ENCODE results near the gene NNAT. TPM values are rescaled to one million over a fixed set of nuclear protein-coding genes. Genes with fewer than 3 reads are reported as not detected.

Gene NNAT
- total RNA-seq, 1 experiment from 2014 or later = not detected

- intact Hi-C loops (cut with micrococcal nuclease; ENCODE audit: unreplicated experiment) = loop anchor here (1.0 to 2.0 kb wide), 2 partner anchors 265 to 332 kb away; no protein-coding TSS in a partner anchor
These were observed 13.5 kb downstream of the NNAT start for GRCh38 chr20:37534401-37535157.

DNA sequence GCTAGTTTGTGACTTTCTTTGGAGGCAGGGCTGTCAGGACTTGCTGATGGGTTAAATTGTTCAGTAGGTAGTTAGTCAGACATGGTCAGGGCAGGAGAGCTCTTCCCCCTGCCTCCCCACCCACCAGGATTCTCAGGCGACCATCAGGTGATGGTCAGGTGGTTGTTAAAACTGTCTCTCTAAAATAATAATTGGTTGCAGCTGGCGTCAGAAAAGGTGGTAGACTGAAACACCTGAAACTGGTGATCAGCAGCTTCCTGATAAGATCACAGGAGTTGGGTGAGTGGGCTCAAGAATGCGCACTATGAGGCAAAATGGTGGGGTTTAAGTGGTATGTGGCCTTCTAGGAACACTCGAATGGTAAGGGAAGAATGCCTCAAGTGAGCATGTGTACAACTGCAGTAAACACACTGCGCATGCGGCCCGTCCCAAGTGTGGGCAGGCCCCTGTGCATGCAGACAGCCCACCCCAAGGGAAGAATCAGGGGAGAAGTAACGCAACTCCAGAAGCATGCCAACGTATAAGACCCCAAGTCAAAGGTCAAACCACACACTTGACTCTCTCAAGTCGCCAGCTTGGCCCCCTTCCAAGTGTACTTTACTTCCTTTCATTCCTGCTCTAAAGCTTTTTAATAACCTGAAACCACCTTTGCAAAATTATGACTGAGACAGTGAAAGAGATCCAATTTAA, 14.5 kb downstream of the NNAT start:
- Histone ChIP-seq H3K9me3 (ENCODE audit: low read depth, low read length, poor library complexity, severe bottlenecking) (no peaks in the 10 kb centered on the region), H3K27me3 (replicated peaks; ENCODE audit: insufficient read depth, low read depth, low read length, poor library complexity) (no peaks in the 10 kb centered on the region), H3K4me1 (ENCODE audit: insufficient read depth, low read length, poor library complexity, severe bottlenecking) (no peaks in the 10 kb centered on the region), H3K36me3 (ENCODE audit: insufficient read depth, low read length, poor library complexity, severe bottlenecking) (no peaks in the 10 kb centered on the region), H3K4me3 (ENCODE audit: low read depth, low read length, poor library complexity, severe bottlenecking) (no peak overlapping the region), H3K27ac (ENCODE audit: low read depth, low read length, poor library complexity, severe bottlenecking) (no peak overlapping the region)
- CTCF ChIA-PET = no interaction called here
- BruUV-seq (replicated peaks) = no TSS peak
- no peak for DNase-seq (ENCODE audit: low spot score)
- intact Hi-C loops (cut with micrococcal nuclease; ENCODE audit: unreplicated experiment) = loop anchor here (2.0 kb wide), 1 partner anchor 333 kb away; no protein-coding TSS in a partner anchor
- POLR2A ChIA-PET (ENCODE audit: low non-redundant PET) = no interaction called here
- TF ChIP-seq, protein P1, sequence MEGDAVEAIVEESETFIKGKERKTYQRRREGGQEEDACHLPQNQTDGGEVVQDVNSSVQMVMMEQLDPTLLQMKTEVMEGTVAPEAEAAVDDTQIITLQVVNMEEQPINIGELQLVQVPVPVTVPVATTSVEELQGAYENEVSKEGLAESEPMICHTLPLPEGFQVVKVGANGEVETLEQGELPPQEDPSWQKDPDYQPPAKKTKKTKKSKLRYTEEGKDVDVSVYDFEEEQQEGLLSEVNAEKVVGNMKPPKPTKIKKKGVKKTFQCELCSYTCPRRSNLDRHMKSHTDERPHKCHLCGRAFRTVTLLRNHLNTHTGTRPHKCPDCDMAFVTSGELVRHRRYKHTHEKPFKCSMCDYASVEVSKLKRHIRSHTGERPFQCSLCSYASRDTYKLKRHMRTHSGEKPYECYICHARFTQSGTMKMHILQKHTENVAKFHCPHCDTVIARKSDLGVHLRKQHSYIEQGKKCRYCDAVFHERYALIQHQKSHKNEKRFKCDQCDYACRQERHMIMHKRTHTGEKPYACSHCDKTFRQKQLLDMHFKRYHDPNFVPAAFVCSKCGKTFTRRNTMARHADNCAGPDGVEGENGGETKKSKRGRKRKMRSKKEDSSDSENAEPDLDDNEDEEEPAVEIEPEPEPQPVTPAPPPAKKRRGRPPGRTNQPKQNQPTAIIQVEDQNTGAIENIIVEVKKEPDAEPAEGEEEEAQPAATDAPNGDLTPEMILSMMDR (conservative IDR thresholded peaks at IDR 0.05; ENCODE audit: low read depth, low read length) = no peak
- no peak for TF ChIP-seq EZH2 (IDR thresholded peaks at IDR 0.05; ENCODE audit: borderline replicate concordance, low read depth, low read length, poor library complexity, severe bottlenecking)

More at GRCh38 chr20:37534401-37535157, 13.5 kb downstream of the NNAT start:
- BruUV-seq (replicated peaks) = no TSS peak
- peak; percentile 85 for DNase-seq (ENCODE audit: low spot score)
- Histone ChIP-seq H3K9me3 (ENCODE audit: low read depth, low read length, poor library complexity, severe bottlenecking) (no peaks in the 10 kb centered on the region), H3K4me1 (ENCODE audit: insufficient read depth, low read length, poor library complexity, severe bottlenecking) (no peaks in the 10 kb centered on the region), H3K4me3 (ENCODE audit: low read depth, low read length, poor library complexity, severe bottlenecking) (no peak overlapping the region), H3K36me3 (ENCODE audit: insufficient read depth, low read length, poor library complexity, severe bottlenecking) (no peaks in the 10 kb centered on the region), H3K27me3 (replicated peaks; ENCODE audit: insufficient read depth, low read depth, low read length, poor library complexity) (no peaks in the 10 kb centered on the region), H3K27ac (ENCODE audit: low read depth, low read length, poor library complexity, severe bottlenecking) (no peak overlapping the region)
- TF ChIP-seq, protein P1 (conservative IDR thresholded peaks at IDR 0.05; ENCODE audit: low read depth, low read length) = peak; percentile 84
- no peak for TF ChIP-seq EZH2 (IDR thresholded peaks at IDR 0.05; ENCODE audit: borderline replicate concordance, low read depth, low read length, poor library complexity, severe bottlenecking)
- POLR2A ChIA-PET (ENCODE audit: low non-redundant PET) = no interaction called here
- CTCF ChIA-PET = interaction anchor here (0.6 kb wide), 2 partner anchors 279 to 339 kb away, joined by 5 to 9 read pairs; no protein-coding TSS in a partner anchor

GRCh38 chr20:37537505-37537904, 16.5 kb downstream of the NNAT start:
- Histone ChIP-seq H3K27ac (ENCODE audit: low read depth, low read length, poor library complexity, severe bottlenecking) (no peak overlapping the region), H3K4me3 (ENCODE audit: low read depth, low read length, poor library complexity, severe bottlenecking) (no peak overlapping the region), H3K9me3 (ENCODE audit: low read depth, low read length, poor library complexity, severe bottlenecking) (no peaks in the 10 kb centered on the region), H3K36me3 (ENCODE audit: insufficient read depth, low read length, poor library complexity, severe bottlenecking) (no peaks in the 10 kb centered on the region), H3K4me1 (ENCODE audit: insufficient read depth, low read length, poor library complexity, severe bottlenecking) (no peaks in the 10 kb centered on the region), H3K27me3 (replicated peaks; ENCODE audit: insufficient read depth, low read depth, low read length, poor library complexity) (no peaks in the 10 kb centered on the region)
- BruUV-seq (replicated peaks) = no TSS peak
- intact Hi-C loops (cut with micrococcal nuclease; ENCODE audit: unreplicated experiment) = no loop called here
- CTCF ChIA-PET = interaction anchor here (0.6 kb wide), 2 partner anchors 202 to 455 kb away, joined by 3 to 4 read pairs; no protein-coding TSS in a partner anchor
- TF ChIP-seq EZH2 (IDR thresholded peaks at IDR 0.05; ENCODE audit: borderline replicate concordance, low read depth, low read length, poor library complexity, severe bottlenecking) = no peak
- TF ChIP-seq, protein P1 (conservative IDR thresholded peaks at IDR 0.05; ENCODE audit: low read depth, low read length) = no peak
- POLR2A ChIA-PET (ENCODE audit: low non-redundant PET) = no interaction called here
- no peak for DNase-seq (ENCODE audit: low spot score)
